Hepatocyte (in vitro differentiated cells): ENCODE measurements around the gene POLR2L.

Experiments
- EZH2 ChIP-seq: fragments of 200-600 bp; sonication (generic); IDR thresholded peaks from 2 replicates; pipeline ENCODE4 v1.6.1; 2016; ENCODE audit warnings: antibody characterized with exemption, mild to moderate bottlenecking, borderline replicate concordance
- EZH2phosphoT487 ChIP-seq: fragments of 200-600 bp; sonication (generic); IDR thresholded peaks from one replicate; pipeline ENCODE4 v1.6.1; 2018; ENCODE audit warnings: antibody characterized with exemption, mild to moderate bottlenecking, low read depth, moderate library complexity; ENCODE audit not compliant: unreplicated experiment, severe bottlenecking
- TF ChIP-seq, protein P1 (sequence below): fragments of 200-600 bp; sonication (generic); IDR thresholded peaks from 2 replicates; pipeline ENCODE4 v1.5.1; 2016; ENCODE audit warnings: antibody characterized with exemption, mild to moderate bottlenecking; ENCODE audit not compliant: poor library complexity

DNA sequence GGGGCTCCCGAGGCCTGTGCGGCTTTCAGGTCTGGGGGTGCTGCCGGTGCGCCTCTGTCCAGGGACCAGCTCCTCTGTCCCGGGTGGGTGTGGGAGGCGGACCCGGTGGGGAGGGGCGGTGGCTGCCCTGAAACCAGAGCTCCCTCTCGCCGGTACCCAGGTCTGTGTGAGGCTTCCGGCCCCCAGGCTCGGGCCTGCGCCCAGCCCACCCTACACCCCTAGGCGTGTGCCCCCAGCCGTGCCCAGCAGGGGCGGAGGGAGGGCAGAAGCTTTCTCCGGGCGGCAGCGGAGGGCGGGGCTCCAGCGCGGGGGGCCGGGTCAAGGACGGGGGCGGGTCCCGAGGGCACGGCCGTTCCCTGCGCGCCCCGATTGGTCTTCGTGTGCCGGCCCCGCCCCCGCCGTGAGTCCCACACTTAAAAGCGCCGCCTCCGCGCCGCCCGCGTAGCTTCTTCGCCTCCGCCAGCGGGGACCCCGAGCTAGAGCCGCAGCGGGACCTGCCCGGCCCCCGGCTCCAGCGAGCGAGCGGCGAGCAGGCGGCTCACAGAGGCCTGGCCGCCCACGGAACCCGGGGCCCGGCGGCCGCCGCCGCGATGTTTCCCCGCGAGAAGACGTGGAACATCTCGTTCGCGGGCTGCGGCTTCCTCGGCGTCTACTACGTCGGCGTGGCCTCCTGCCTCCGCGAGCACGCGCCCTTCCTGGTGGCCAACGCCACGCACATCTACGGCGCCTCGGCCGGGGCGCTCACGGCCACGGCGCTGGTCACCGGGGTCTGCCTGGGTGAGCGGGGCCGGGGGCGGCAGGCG lies 23.0 kb downstream of the POLR2L start:
- TF ChIP-seq EZH2 (no peak), EZH2phosphoT487 (no peak)
- TF ChIP-seq, protein P1, sequence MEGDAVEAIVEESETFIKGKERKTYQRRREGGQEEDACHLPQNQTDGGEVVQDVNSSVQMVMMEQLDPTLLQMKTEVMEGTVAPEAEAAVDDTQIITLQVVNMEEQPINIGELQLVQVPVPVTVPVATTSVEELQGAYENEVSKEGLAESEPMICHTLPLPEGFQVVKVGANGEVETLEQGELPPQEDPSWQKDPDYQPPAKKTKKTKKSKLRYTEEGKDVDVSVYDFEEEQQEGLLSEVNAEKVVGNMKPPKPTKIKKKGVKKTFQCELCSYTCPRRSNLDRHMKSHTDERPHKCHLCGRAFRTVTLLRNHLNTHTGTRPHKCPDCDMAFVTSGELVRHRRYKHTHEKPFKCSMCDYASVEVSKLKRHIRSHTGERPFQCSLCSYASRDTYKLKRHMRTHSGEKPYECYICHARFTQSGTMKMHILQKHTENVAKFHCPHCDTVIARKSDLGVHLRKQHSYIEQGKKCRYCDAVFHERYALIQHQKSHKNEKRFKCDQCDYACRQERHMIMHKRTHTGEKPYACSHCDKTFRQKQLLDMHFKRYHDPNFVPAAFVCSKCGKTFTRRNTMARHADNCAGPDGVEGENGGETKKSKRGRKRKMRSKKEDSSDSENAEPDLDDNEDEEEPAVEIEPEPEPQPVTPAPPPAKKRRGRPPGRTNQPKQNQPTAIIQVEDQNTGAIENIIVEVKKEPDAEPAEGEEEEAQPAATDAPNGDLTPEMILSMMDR = no peak
